Loucy (cell line): ENCODE results near the gene JAG2.

ENCODE experiments used
- CTCF ChIP-seq: fragments of 200-600 bp; sonication (generic); conservative IDR thresholded peaks from 2 replicates; pipeline ENCODE4 v1.5.1; 2014; ENCODE audit warnings: mild to moderate bottlenecking, antibody characterized with exemption, low read length
- EZH2phosphoT487 ChIP-seq: fragments of 200-600 bp; IDR thresholded peaks from 2 replicates; pipeline ENCODE4 v1.6.1; 2018; ENCODE audit warnings: antibody characterized with exemption, mild to moderate bottlenecking, moderate library complexity, borderline replicate concordance

- TF ChIP-seq CTCF, result no peak
- TF ChIP-seq EZH2phosphoT487, result no peak
Observed at GRCh38 chr14:105131241-105131640, 37.3 kb downstream of the JAG2 start.
